ENCODE results near the gene ZNF667. TPM values are rescaled to one million over a fixed set of nuclear protein-coding genes. Genes with fewer than 3 reads are reported as not detected.

ZNF667 gene
- 3.6 and 6.0 TPM in 2 replicates for total RNA-seq

DNA sequence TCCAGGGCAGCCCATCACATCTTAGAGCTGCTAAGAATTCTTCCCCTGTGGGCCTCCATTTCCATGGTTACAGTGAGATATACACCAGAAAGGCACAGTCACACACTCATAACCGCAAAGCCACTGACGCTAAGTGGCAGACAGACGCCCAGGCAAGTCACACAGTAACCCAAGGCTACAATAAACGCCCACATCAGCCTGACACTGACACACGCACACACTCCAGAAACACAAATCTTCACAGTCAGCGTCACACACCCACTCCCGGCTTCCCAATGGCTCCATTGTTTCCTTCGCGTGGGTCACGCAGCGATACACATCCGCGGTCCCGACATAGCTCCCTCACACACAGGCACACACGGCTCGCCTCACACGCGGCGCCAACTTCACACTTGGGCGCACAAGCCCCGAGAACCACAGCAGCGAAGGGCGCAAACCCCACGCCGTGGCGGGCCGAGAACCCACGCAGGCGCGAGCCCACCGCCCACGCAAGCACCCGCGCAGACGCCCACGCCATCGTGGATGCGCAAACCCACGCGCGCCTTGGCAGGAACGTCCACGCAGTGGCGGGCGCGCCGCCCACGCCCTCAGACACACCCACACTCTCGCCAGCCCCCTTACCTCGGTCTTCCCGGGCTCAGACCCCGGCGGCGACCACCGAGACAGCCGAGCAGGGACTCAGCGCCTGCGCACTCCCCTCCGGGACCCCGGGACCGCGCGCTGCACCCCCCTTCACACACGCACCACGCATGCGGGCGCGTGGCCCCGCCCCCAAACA, at the start of gene ZNF667:
Gene ZNF667 (minus strand): TSS at position 695 of the 778 bp plus-strand sequence. CDS start 14,975 bp downstream, outside the sequence.

DNA sequence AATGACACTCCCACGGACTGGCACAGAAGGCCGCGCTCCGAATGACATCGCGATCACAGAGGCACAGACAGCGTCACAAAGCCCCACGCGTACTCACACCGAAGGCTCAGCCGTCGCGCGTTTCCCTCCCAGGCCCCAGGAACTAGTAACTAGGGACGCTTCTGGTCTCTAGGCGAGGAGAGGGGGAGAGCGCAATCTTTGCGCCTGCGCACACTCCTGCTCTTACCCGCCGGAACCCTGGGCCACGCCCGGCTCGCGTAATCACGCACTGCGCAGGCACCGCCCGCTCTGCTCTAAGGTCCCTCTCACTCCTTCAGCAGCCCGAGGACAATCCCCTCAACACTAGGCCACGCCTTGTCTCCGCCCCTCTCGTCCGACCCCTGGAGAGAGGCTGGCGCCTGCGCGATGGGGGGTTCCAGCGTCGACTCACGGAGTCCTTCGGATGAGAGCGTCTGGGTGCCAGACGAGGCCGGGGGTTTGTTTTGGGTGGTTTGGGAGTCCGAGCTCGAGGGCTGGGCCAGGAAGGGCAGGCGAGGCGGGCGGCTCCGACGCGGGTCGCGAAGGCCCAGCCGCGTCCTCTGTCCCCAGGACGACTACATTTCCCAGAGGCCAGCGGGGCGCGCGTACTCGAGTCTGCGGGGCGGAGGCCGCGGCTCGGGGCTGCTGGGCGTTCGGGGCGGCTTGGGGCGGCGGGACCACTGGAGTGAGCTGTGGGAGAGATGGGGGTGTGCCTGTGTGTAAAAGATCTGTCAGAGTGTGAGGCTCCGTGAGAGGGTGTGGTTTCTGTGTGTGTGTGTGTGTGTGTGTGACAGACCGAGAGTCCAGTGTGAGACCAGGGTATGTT, 30.5 kb upstream of the ZNF667 start, which contains the start of gene ZNF471:
Gene ZNF471 (plus strand): TSS at position 410 of the 844 bp plus-strand sequence. CDS start 3,717 bp downstream, outside the sequence.

DNA sequence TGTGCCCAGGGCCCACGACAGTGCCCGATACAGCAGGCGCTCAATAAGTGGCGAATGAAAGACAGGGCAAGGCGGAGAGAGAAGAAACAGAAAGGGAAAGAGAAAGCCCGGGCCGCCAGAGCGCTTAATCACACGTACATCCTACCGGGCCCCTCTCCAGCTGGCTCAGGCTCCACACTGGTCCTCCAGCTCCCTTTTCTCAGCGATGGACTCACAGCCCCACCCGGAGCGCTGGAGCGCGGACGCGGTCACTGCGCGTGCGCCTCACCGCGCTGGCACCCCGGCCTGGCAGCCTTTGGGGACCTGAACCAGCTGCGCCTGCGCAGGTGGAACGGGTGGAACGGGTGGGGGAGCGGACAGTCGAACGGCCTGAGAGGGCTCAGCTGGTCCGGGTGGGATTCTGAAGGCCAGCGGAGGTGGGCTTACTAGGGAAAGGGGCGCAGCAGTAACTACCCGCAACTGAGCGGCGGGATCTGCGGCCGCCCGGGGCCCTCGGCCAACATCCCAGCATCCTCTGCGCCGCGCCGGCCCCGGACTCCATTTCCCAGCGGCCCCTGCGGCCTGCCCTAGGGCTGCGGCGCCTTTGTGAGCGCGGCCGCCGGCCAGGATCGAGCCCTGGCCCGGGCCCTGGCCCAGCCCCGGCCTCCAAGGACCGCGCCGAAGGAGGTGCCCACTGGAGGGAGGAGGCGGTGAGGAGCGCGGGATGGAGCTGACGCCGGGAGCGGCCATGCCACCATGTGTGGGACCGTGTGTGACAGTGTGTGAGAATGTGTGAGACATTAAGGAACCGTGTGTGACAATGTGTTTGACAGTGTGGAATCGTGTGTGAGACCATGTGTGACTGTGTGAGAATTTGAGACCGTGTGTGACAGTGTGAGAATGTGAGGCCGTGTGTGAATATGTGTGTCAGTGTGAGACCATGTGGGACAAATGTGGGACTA, 73.1 kb downstream of the ZNF667 start, which contains the start of gene ZNF583:
Gene ZNF583 (plus strand): TSS at position 569 of the 941 bp plus-strand sequence. CDS start 2,783 bp downstream, outside the sequence.

DNA sequence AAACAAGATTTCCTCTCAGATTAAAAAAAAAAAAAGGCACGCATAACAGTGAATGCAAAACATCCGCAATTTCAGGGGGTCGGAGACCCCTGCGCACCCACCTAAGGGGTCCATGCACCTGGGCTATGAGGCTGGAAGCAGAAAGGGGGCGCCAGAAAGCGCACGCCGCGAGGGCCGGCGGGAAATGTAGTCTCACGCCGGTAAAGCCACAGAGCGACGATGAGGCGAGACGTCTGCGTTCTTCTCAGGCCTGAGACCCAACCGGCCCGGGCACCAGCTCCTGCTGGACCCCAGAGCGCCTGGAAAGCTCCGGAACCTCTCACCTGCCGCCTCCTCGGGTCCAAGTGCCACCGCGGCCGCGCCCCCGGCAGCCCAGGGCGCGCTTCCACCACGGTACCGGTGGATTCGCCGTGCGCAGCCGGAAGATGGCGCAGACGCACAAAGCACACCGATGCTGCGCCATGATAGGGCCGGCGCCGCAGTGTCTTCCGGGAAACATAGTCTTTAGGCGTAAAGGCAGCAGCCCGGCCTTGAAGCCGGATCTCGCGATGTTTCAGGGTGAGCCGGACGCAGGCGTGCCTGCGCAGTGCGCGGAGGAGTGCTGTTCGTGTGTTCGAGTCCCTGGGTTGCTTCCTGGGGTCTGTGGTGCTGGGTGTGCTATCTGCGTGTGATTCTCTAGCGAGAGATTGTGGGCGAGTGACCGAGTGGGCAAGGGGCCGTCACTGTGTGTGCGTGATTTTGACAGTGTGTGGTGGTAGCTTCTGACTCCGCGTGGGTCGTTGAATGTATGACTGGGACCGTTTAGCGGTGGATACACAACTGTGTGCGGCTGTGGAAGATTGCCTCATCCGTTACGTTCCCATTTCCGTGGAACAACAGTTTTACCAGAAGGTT, 83.8 kb downstream of the ZNF667 start, which contains the start of gene ZNF582:
Gene ZNF582 (minus strand): TSS at position 416 of the 894 bp plus-strand sequence. CDS start 1,782 bp downstream, outside the sequence.

Other genes starting within 250 kb of the ZNF667 start
- 0.96 TPM in 1 of 2 replicates, not detected in the other for gene EDDM13, start 204.6 kb downstream of the ZNF667 start, total RNA-seq
- 3.2 and 3.4 TPM in 2 replicates for gene ZSCAN5A, start 162.5 kb downstream of the ZNF667 start, total RNA-seq
- 1.4 and 7.2 TPM in 2 replicates for gene ZNF582, start 83.8 kb downstream of the ZNF667 start, total RNA-seq
- gene ZNF583, start 73.0 kb downstream of the ZNF667 start, total RNA-seq, result 2.6 and 2.7 TPM in 2 replicates
- 0.64 and 2.4 TPM in 2 replicates for gene ZNF471, start 30.5 kb upstream of the ZNF667 start, total RNA-seq
- 7.5 and 10.1 TPM in 2 replicates for gene ZFP28, start 61.6 kb upstream of the ZNF667 start, total RNA-seq
- gene ZNF470, start 90.1 kb upstream of the ZNF667 start, total RNA-seq, result 3.2 and 4.1 TPM in 2 replicates
- 5.3 and 9.4 TPM in 2 replicates for gene ZNF71, start 118.0 kb upstream of the ZNF667 start, total RNA-seq
- 0.24 TPM in 1 of 2 replicates, not detected in the other for gene SMIM17, start 165.8 kb upstream of the ZNF667 start, total RNA-seq
- 0.21 and 0.24 TPM in 2 replicates for gene ZNF835, start 194.4 kb upstream of the ZNF667 start, total RNA-seq

Measured in tracheal epithelial cell (primary cell).